UCSD-AML1 (cell line): ENCODE data around the gene KLK2.

Experiments
- DNase-seq: peaks from one replicate; lab custom pipeline; 2025; ENCODE audit not compliant: unreplicated experiment; lab: John Stamatoyannopoulos, UW

KLK2 gene

GRCh38 chr19:50844296-50844935, 28.8 kb upstream of the KLK2 start:
- DNase-seq: no peak

GRCh38 chr19:50850738-50851137, 22.5 kb upstream of the KLK2 start:
- no peak for DNase-seq

- no peak for DNase-seq
Measured at GRCh38 chr19:50851620-50852019, 21.6 kb upstream of the KLK2 start.

GRCh38 chr19:50854636-50855410, 18.4 kb upstream of the KLK2 start, which contains the start of gene KLK3:
KLK3 (plus strand) TSS chr19:50854915; CDS start chr19:50854956, 41 bp downstream.
- no peak for DNase-seq

GRCh38 chr19:50857366-50857765, 15.9 kb upstream of the KLK2 start:
- DNase-seq: no peak

- DNase-seq: no peak
Measured at GRCh38 chr19:50858886-50859285, 14.4 kb upstream of the KLK2 start.

GRCh38 chr19:50859849-50860248, 13.4 kb upstream of the KLK2 start:
- no peak for DNase-seq

GRCh38 chr19:50861010-50861409, 12.2 kb upstream of the KLK2 start:
- no peak for DNase-seq

- no peak for DNase-seq
Measured at GRCh38 chr19:50861496-50862286, 11.5 kb upstream of the KLK2 start.

- no peak for DNase-seq
Measured at GRCh38 chr19:50869479-50869878, 3.8 kb upstream of the KLK2 start.

- DNase-seq: no peak
Measured at GRCh38 chr19:50870417-50871089, 2.7 kb upstream of the KLK2 start.

GRCh38 chr19:50874211-50874610, 972 bp downstream of the KLK2 start:
- DNase-seq: no peak

- DNase-seq: no peak
Measured at GRCh38 chr19:50875795-50876422, 2.7 kb downstream of the KLK2 start.

GRCh38 chr19:50876456-50876855, 3.2 kb downstream of the KLK2 start:
- no peak for DNase-seq

GRCh38 chr19:50877338-50877737, 4.1 kb downstream of the KLK2 start:
- no peak for DNase-seq

- DNase-seq: no peak
Measured at GRCh38 chr19:50878851-50879250, 5.6 kb downstream of the KLK2 start.

- no peak for DNase-seq
Measured at GRCh38 chr19:50880241-50880640, 7.0 kb downstream of the KLK2 start.

GRCh38 chr19:50882188-50882587, 8.9 kb downstream of the KLK2 start:
- no peak for DNase-seq

- DNase-seq: no peak
Measured at GRCh38 chr19:50889638-50890037, 16.4 kb downstream of the KLK2 start.

GRCh38 chr19:50890422-50891252, 17.4 kb downstream of the KLK2 start:
- no peak for DNase-seq
